Left colon (tissue), 2 donors: ENCODE data around the gene TLDC2. TPM values are rescaled to one million over a fixed set of nuclear protein-coding genes. Genes with fewer than 3 reads are reported as not detected.
A peak's percentile ranks its signal among the peaks of the same experiment; 100 is the strongest.
"Not testable (repeated sequence)": the region's sequence is repeated elsewhere in the genome, so short reads cannot be mapped to it uniquely, and the experiment has no call there.

ENCODE experiments used
- ATAC-seq: fragments of 200-7000 bp; cut with Tn5 transposase; one replicate; pipeline ENCODE4 v1.9.1; 2020; ENCODE audit warnings: mild to moderate bottlenecking, moderate library complexity
- DNase-seq, 2 donors: peaks; one replicate each; pipeline ENCODE4 v3.0.0-alpha.2; 2020
- intact Hi-C, 2 donors: fragments of 100-400 bp; cut with DNase I in 1 of 2; cut with micrococcal nuclease in 1 of 2; formaldehyde crosslinking; loops; one replicate each; pipeline versions ENCODE4 v1.11.2 to v1.14.0; 2022; cut with DNase I, micrococcal nuclease
- total RNA-seq, 2 donors: library from RNA; stranded (reverse); fragmentation: NEBNext Ultra II Directional; extraction: Animal tissue kit (Norgen Biotek cat#: 25700); gene quantifications; one replicate each; pipeline ENCODE4 v1.2.1, GENCODE V29; 2021
- donor health status: DM: no; HTN: no; CAD: no.
- donor health status: DM: yes; HTN: yes; CAD: no.

The TLDC2 gene
- total RNA-seq, 2 donors from 2014 or later: 25.2 to 27.7 TPM

GRCh38 chr20:36927704-36928103, 51.8 kb downstream of the TLDC2 start:
- no peak for ATAC-seq
- DNase-seq: no peak
- intact Hi-C loops: no loop called here

DNA sequence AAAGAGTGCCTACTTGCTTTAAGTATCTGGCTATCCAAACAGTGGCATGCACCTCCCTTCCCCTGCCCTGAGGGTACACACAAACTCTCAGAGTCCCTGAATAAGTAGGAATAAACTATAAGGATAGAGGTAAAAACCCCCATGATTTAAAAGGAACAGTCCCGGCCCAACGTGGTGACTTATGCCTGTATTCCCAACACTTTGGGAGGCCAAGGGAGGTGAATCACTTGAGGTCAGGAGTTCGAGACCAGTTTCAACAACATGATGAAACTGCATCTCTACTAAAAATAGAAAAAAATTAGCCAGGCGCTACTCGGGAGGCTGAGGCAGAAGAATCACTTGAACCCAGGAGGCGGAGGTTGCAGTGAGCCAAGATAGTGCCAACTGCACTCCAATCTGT, 53.4 kb downstream of the TLDC2 start:
- ATAC-seq (no peak), DNase-seq (no peak)
- intact Hi-C loops: no loop called here

- intact Hi-C loops: no loop called here
- DNase-seq: no peak
- no peak for ATAC-seq
Measured at GRCh38 chr20:36929691-36930090, 53.8 kb downstream of the TLDC2 start.

- DNase-seq, ATAC-seq, intact Hi-C loops: not testable (repeated sequence)
Measured at GRCh38 chr20:36932067-36932466, 56.1 kb downstream of the TLDC2 start.

GRCh38 chr20:36932476-36933426, 56.8 kb downstream of the TLDC2 start:
- DNase-seq (no peak), ATAC-seq (no peak)
- intact Hi-C loops: no loop called here

DNA sequence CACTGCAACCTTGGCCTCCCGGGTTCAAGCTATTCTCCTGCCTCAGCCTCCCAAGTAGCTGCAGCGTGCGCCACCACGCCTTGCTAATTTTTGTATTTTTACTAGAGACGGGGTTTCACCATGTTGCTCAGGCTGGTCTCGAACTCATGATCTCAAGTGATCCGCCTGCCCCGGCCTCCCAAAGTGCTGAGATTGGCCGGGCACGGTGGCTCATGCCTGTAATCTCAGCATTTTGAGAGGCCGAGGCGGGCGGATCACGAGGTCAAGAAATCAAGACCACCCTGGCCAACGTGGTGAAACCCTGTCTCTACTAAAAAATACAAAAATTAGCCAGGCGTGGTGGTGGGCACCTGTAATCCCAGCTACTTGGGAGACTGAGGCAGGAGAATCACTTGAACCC, 57.6 kb downstream of the TLDC2 start:
- intact Hi-C loops, DNase-seq, ATAC-seq: not testable (repeated sequence)

- no peak for ATAC-seq
- DNase-seq: no peak
- intact Hi-C loops: no loop called here
Measured at GRCh38 chr20:36936341-36936740, 60.4 kb downstream of the TLDC2 start.

GRCh38 chr20:36936761-36937401, 60.9 kb downstream of the TLDC2 start:
- DNase-seq, ATAC-seq, intact Hi-C loops: not testable (repeated sequence)

GRCh38 chr20:36937402-36937770, 61.4 kb downstream of the TLDC2 start:
- intact Hi-C loops: no loop called here
- no peak for ATAC-seq
- no peak for DNase-seq

GRCh38 chr20:36941401-36941835, 65.5 kb downstream of the TLDC2 start:
- intact Hi-C loops: no loop called here
- ATAC-seq: peak; percentile 87
- no peak for DNase-seq

Other genes starting within 250 kb of the TLDC2 start
- gene SLA2, start 229.9 kb upstream of the TLDC2 start, total RNA-seq: 1 to 10 TPM in 1 of 2 donors, under 1 TPM in 1; 0.89 to 1.3 TPM
- gene NDRG3, start 130.0 kb upstream of the TLDC2 start, total RNA-seq: 10 to 100 TPM; 29.1 to 32.7 TPM
- 1 to 10 TPM; 6.3 to 6.8 TPM for gene DSN1, start 102.4 kb upstream of the TLDC2 start, total RNA-seq
- 10 to 100 TPM; 25.2 to 42.8 TPM for gene SAMHD1, start 75.6 kb downstream of the TLDC2 start, total RNA-seq
- 1 to 10 TPM; 5.2 to 5.6 TPM for gene RBL1, start 219.9 kb downstream of the TLDC2 start, total RNA-seq